ENCODE data around the gene MAD1L1. TPM values are rescaled to one million over a fixed set of nuclear protein-coding genes. Genes with fewer than 3 reads are reported as not detected.

Gene MAD1L1
- total and polyA plus RNA-seq, 3 donors from 2014 or later = 63.1 to 149 (median 94.6) TPM

DNA sequence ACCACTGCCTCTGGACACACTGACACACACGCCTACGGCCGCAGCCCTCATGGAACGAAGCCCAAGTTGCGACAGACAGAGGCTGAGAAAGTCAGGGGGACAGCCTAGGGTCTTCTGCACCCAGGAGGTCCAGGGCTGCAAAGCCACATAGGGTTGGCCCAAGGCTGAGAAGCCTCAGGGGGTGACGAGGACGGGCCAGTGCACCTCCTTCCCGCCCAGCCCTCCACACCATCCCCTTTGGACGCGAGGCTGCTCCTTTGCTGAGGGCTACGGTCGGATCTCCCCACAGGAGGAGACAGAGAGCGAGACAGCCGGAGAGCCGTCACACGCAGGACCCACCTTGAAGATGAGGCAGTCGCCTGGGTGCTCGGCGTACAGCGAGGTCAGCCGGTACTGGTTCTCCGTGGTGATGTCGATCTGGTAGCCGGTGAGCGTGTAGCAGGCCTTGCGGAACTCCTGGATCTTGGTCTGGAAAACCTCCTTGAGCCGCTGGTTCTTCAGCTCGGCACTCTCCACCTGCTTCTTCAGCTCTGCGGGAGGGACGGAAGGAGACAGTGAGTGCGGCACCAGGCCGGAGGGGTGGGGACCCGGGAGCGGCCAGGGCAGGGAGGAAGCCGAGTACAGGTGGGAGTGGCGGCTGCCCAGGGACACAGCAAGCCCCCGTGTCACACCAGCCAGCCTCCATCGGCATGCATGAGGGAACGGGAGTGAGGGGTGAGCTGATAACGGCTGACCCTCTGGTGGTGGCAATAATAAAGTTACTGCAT is 334.7 kb downstream of the MAD1L1 start:
- TF ChIP-seq, protein P1, sequence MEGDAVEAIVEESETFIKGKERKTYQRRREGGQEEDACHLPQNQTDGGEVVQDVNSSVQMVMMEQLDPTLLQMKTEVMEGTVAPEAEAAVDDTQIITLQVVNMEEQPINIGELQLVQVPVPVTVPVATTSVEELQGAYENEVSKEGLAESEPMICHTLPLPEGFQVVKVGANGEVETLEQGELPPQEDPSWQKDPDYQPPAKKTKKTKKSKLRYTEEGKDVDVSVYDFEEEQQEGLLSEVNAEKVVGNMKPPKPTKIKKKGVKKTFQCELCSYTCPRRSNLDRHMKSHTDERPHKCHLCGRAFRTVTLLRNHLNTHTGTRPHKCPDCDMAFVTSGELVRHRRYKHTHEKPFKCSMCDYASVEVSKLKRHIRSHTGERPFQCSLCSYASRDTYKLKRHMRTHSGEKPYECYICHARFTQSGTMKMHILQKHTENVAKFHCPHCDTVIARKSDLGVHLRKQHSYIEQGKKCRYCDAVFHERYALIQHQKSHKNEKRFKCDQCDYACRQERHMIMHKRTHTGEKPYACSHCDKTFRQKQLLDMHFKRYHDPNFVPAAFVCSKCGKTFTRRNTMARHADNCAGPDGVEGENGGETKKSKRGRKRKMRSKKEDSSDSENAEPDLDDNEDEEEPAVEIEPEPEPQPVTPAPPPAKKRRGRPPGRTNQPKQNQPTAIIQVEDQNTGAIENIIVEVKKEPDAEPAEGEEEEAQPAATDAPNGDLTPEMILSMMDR (IDR thresholded peaks at IDR 0.05) = no peak
- TF ChIP-seq POLR2A (IDR thresholded peaks at IDR 0.05) = no peak
- intact Hi-C loops (cut with DNase I; ENCODE audit: low total_unique reads) = no loop called here
- Histone ChIP-seq H3K27ac (no peak overlapping the region), H3K27me3 (no peaks in the 10 kb centered on the region), H3K9me3 (no peaks in the 10 kb centered on the region), H3K4me3 (no peak overlapping the region), H3K4me1 (peaks cover 3% of the 10 kb centered on the region), H3K36me3 (ENCODE audit: low read depth, missing control alignments) (no peaks in the 10 kb centered on the region)
- 93% methylated on average over 19 to 40 of the region's 40 CpGs for WGBS, 2 donors
- no peak for DNase-seq

- 93 to 96% methylated on average over 24 to 41 of the region's 41 CpGs for WGBS, 2 donors
- peaks cover 3% of the 10 kb centered on the region for H3K4me1 ChIP-seq
- TF ChIP-seq, protein P1 (IDR thresholded peaks at IDR 0.05) = no peak
- no peak for TF ChIP-seq POLR2A (IDR thresholded peaks at IDR 0.05)
- H3K27ac ChIP-seq = no peak overlapping the region
- no peaks in the 10 kb centered on the region for H3K9me3 ChIP-seq
- no peaks in the 10 kb centered on the region for H3K27me3 ChIP-seq
- intact Hi-C loops (cut with DNase I; ENCODE audit: low total_unique reads) = no loop called here
- H3K4me3 ChIP-seq = no peak overlapping the region
- no peak for DNase-seq
- no peaks in the 10 kb centered on the region for H3K36me3 ChIP-seq (ENCODE audit: low read depth, missing control alignments)
Measured at GRCh38 chr7:1897076-1897860, 335.5 kb downstream of the MAD1L1 start.

DNA sequence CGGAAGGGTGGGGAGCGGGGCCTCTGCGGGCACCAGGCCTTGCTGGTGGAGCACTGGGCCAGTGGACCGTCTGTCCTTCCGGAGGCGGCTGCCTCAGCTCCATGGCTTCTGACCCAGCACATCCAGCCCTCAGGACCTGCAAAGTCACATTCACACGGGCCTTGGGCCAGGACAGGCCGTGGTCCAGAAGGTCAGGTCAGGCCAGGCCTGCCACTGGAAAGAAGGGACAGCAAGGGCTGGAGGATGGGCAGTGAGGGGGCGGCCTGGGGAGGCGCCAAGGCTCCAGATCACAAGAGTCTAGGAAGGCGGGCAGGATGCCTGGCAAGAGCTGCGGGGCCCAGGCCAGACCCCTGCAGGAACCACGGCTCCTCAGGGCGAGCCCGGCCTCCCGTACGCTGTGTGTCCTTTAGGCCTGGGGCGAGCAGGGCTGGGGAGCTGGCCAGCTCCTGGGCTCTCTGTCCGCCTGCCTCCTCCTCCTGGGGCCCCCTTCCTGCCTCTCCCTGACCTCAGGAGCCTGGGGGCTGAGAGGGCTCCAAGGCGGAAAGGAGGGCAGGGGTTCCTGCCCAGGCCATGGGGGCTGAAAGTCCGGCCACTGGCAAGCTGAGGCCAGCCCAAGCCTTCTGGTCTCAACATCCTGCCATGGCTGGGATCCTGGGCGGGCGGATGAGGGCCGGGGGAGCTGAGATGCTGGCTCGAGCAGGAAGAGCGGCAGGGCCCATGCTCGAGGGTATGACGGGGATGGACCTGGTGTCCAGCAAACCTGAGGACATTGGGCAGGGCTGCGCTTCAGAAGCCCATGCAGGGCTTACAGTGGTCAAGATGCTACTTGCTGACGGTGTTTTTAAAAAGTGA is 336.9 kb downstream of the MAD1L1 start:
- intact Hi-C loops (cut with DNase I; ENCODE audit: low total_unique reads) = no loop called here
- 77 to 86% methylated on average over 14 to 30 of the region's 30 CpGs for WGBS, 2 donors
- no peaks in the 10 kb centered on the region for H3K27me3 ChIP-seq
- H3K36me3 ChIP-seq (ENCODE audit: low read depth, missing control alignments) = no peaks in the 10 kb centered on the region
- H3K4me3 ChIP-seq = no peak overlapping the region
- no peak for DNase-seq
- TF ChIP-seq, protein P1 (IDR thresholded peaks at IDR 0.05) = no peak
- no peak for TF ChIP-seq POLR2A (IDR thresholded peaks at IDR 0.05)
- no peak overlapping the region for H3K27ac ChIP-seq
- peaks cover 3% of the 10 kb centered on the region for H3K4me1 ChIP-seq
- no peaks in the 10 kb centered on the region for H3K9me3 ChIP-seq

DNA sequence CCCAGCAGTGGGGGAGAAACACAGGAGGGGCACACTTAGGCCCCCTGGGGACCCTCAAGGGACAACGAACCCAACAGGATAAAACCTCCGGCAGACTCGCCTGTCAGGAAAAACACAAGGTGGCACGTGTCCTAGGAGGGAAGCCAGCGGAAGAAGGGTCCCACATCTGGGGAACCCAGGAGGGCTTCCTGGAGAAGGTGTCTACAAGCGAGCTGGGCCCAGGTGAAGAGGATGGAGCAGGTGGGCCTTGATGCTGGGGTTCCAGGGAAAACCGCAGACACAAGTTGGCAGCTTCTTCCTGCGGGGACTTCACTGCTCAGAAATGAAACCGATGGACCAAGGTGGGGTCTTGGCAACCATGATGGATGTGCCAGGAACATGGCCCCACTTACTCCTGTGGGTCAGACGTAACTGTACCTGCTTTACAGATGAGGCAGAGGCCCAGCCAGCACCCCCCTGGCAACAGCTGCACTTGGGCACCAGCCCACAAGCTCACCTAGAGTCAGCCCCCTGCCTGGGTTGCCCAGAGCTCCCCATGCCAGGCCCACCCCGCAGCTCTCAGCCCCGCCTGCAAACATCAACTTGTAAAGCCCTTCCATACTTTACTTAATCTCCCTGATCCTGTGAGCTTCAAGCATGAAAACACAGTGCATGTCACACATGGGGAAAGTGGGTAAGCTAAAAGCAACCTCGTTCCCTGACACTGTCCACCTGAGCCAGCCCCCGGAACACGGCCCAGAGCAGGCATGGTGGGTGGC is 337.7 kb downstream of the MAD1L1 start:
- WGBS, 2 donors = 87 to 88% methylated on average over 15 of the region's 15 CpGs
- Histone ChIP-seq H3K27ac (no peak overlapping the region), H3K36me3 (ENCODE audit: low read depth, missing control alignments) (no peaks in the 10 kb centered on the region), H3K4me3 (no peak overlapping the region), H3K27me3 (no peaks in the 10 kb centered on the region), H3K4me1 (peaks cover 3% of the 10 kb centered on the region), H3K9me3 (no peaks in the 10 kb centered on the region)
- no peak for DNase-seq
- no peak for TF ChIP-seq POLR2A (IDR thresholded peaks at IDR 0.05)
- TF ChIP-seq, protein P1 (IDR thresholded peaks at IDR 0.05) = no peak
- intact Hi-C loops (cut with DNase I; ENCODE audit: low total_unique reads) = no loop called here
